ENCODE data around the gene TM9SF3.

DNA sequence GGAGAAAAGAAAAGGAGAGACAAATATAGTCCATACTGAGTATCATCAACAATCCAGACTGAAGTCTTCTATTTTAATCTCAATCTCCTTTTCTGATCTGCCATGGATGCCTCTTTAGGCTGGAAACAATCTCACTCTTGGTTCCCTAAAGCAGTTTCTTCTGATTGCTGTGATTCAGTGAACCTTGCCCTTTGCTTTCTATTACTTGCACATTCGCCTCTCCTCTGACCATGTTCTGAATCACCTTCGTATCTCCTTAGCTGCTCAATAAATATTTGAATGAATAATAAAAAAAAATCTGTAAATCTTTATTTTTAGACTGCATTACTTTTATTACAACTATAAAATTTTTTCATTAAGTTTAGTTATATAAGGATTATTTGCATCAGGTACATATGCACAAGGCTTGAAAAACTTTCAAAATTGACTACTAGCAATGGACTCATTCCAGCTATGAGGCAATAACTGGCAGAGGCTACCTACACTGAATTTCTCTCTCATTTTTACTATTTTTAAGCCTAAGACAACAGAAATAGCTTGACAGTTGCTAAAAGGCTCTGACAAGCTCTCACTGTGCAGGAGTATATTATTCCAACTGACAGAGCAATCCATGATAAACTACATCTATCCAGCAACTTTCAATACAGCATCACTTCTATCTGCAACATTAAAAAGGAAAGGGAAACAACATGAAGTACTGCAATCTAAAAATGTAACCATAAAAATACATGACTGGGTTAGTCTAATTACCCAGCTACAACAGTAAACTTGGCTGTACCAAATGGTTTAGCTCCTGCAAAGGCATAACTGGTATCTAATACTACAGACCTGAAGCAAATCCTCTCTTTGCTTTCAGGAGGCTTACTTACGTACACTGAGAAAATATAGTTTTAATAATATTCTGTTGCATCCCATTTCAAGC is 25.6 kb downstream of the TM9SF3 start:
- TF ChIP-seq, protein P1, sequence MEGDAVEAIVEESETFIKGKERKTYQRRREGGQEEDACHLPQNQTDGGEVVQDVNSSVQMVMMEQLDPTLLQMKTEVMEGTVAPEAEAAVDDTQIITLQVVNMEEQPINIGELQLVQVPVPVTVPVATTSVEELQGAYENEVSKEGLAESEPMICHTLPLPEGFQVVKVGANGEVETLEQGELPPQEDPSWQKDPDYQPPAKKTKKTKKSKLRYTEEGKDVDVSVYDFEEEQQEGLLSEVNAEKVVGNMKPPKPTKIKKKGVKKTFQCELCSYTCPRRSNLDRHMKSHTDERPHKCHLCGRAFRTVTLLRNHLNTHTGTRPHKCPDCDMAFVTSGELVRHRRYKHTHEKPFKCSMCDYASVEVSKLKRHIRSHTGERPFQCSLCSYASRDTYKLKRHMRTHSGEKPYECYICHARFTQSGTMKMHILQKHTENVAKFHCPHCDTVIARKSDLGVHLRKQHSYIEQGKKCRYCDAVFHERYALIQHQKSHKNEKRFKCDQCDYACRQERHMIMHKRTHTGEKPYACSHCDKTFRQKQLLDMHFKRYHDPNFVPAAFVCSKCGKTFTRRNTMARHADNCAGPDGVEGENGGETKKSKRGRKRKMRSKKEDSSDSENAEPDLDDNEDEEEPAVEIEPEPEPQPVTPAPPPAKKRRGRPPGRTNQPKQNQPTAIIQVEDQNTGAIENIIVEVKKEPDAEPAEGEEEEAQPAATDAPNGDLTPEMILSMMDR (IDR thresholded peaks at IDR 0.05; ENCODE audit: low read length): no peak
- TF ChIP-seq EZH2 (optimal IDR thresholded peaks at IDR 0.05; ENCODE audit: low read depth, low read length) (no peak), EZH2phosphoT487 (IDR thresholded peaks at IDR 0.05; ENCODE audit: low read length) (no peak)

Measured in MM.1S (cell line).